IMR-90 (cell line): ENCODE results near the gene TRMT2B. TPM values are rescaled to one million over a fixed set of nuclear protein-coding genes. Genes with fewer than 3 reads are reported as not detected.

Experiments
- ATAC-seq: fragments of 200-7000 bp; cut with Tn5 transposase; 2 replicates; pipeline ENCODE4 v1.9.1; 2020; ENCODE audit warnings: low read depth, mild to moderate bottlenecking, moderate library complexity
- BruUV-seq: library from RNA; stranded (reverse); fragments of 400-500 nt; replicated peaks from 2 replicates; lab custom pipeline; 2021; lab: Mats Ljungman, UMichigan
- CTCF ChIA-PET: fragments of 300-600 bp; formaldehyde crosslinking; extraction: SDS; loops from one replicate; lab custom pipeline; 2021; ENCODE audit warnings: antibody characterized with exemption; lab: Yijun Ruan, JAX
- POLR2A ChIA-PET: fragments of 300-600 bp; sonication (Branson Sonifier 250); formaldehyde crosslinking; loops from one replicate; lab custom pipeline; 2022; ENCODE audit warnings: antibody characterized with exemption; ENCODE audit not compliant: unreplicated experiment; lab: Charles Lee
- DNase-seq: peaks from one replicate; pipeline ENCODE4 v3.0.0; 2013
- H2AFZ ChIP-seq: replicated peaks from 2 replicates; pipeline ENCODE3; 2013; ENCODE audit warnings: low read length, mild to moderate bottlenecking; ENCODE audit not compliant: poor library complexity
- H2AK5ac ChIP-seq: 2 replicates; pipeline ENCODE4 v1.6.1; 2013; ENCODE audit warnings: low read depth, low read length, inconsistent platforms
- H2AK9ac ChIP-seq: replicated peaks from 2 replicates; pipeline ENCODE3; 2013; ENCODE audit warnings: mild to moderate bottlenecking, low read depth, low read length, moderate library complexity; ENCODE audit not compliant: poor library complexity
- H2BK120ac ChIP-seq: 2 replicates; pipeline ENCODE4 v1.6.1; 2013; ENCODE audit warnings: low read depth, low read length, inconsistent platforms
- H2BK15ac ChIP-seq: 3 replicates; pipeline ENCODE4 v1.6.1; 2013; ENCODE audit warnings: low read depth, low read length, inconsistent platforms
- H2BK20ac ChIP-seq: 2 replicates; pipeline ENCODE4 v1.6.1; 2013; ENCODE audit warnings: low read depth, mild to moderate bottlenecking, inconsistent platforms, low read length, moderate library complexity
- H2BK5ac ChIP-seq: 2 replicates; pipeline ENCODE4 v1.6.1; 2013; ENCODE audit warnings: mild to moderate bottlenecking, low read depth, low read length, inconsistent platforms; ENCODE audit not compliant: poor library complexity, severe bottlenecking
- H3K14ac ChIP-seq: replicated peaks from 2 replicates; pipeline ENCODE4 v1.6.1; 2013; ENCODE audit warnings: low read depth, low read length, inconsistent platforms
- H3K18ac ChIP-seq: 2 replicates; pipeline ENCODE4 v1.6.1; 2013; ENCODE audit warnings: low read depth, low read length, control low read depth
- H3K23ac ChIP-seq: 2 replicates; pipeline ENCODE4 v1.6.1; 2013; ENCODE audit warnings: low read depth, low read length, inconsistent platforms
- H3K27ac ChIP-seq: 2 replicates; pipeline ENCODE4 v1.5.1; 2013; ENCODE audit warnings: mild to moderate bottlenecking, control low read depth, low read length; ENCODE audit not compliant: insufficient read depth
- H3K27me3 ChIP-seq: 2 replicates; pipeline ENCODE4 v1.6.1; 2013; ENCODE audit warnings: low read length; ENCODE audit not compliant: control insufficient read depth, insufficient read depth
- H3K36me3 ChIP-seq: 2 replicates; pipeline ENCODE4 v1.6.1; 2013; ENCODE audit warnings: low read length, mixed read lengths; ENCODE audit not compliant: control insufficient read depth, insufficient read depth
- H3K4ac ChIP-seq: 2 replicates; pipeline ENCODE4 v1.6.1; 2013; ENCODE audit warnings: low read depth, low read length, inconsistent platforms
- H3K4me1 ChIP-seq: 2 replicates; pipeline ENCODE4 v1.6.1; 2013; ENCODE audit warnings: low read length, mixed read lengths; ENCODE audit not compliant: control insufficient read depth, insufficient read depth
- H3K4me2 ChIP-seq: 2 replicates; pipeline ENCODE4 v1.6.1; 2013; ENCODE audit warnings: low read depth, mild to moderate bottlenecking, control low read depth, low read length, moderate library complexity
- H3K4me3 ChIP-seq: 2 replicates; pipeline ENCODE4 v1.5.1; 2013; ENCODE audit warnings: low read depth, mild to moderate bottlenecking, control low read depth, low read length, moderate library complexity; ENCODE audit not compliant: insufficient read depth
- H3K56ac ChIP-seq: 2 replicates; pipeline ENCODE4 v1.6.1; 2013; ENCODE audit warnings: low read length, inconsistent platforms; ENCODE audit not compliant: insufficient read depth; ENCODE audit errors: extremely low read depth
- H3K79me1 ChIP-seq, 2 experiments: 2 replicates each; pipeline ENCODE4 v1.6.1; 2013; ENCODE audit warnings: low read length in 2 of 2, inconsistent platforms in 1 of 2, low read depth in 1 of 2
- H3K9ac ChIP-seq: 2 replicates; pipeline ENCODE4 v1.6.1; 2013; ENCODE audit warnings: low read depth, low read length, control low read depth
- H3K9me1 ChIP-seq: 2 replicates; pipeline ENCODE4 v1.6.1; 2013; ENCODE audit warnings: low read length, inconsistent platforms; ENCODE audit not compliant: insufficient read depth
- H3K9me3 ChIP-seq: 2 replicates; pipeline ENCODE4 v1.6.1; 2013; ENCODE audit warnings: low read length; ENCODE audit not compliant: control insufficient read depth, insufficient read depth
- H4K20me1 ChIP-seq: 2 replicates; pipeline ENCODE4 v1.6.1; 2013; ENCODE audit warnings: low read length, inconsistent platforms; ENCODE audit not compliant: insufficient read depth
- H4K5ac ChIP-seq: 2 replicates; pipeline ENCODE4 v1.6.1; 2013; ENCODE audit warnings: mild to moderate bottlenecking, low read depth, low read length, control low read depth
- H4K8ac ChIP-seq, 2 experiments: 2 replicates each; pipeline ENCODE4 v1.6.1; 2013; ENCODE audit warnings: low read depth in 2 of 2, low read length in 2 of 2, control low read depth in 1 of 2, inconsistent platforms in 1 of 2
- H4K91ac ChIP-seq: 2 replicates; pipeline ENCODE4 v1.6.1; 2013; ENCODE audit warnings: low read depth, low read length, inconsistent platforms; ENCODE audit not compliant: insufficient read depth
- CEBPB ChIP-seq: IDR thresholded peaks from 2 replicates; pipeline ENCODE4 v1.6.1; 2012; ENCODE audit warnings: low read depth, low read length, improper control_type of control experiment
- CHD1 ChIP-seq: IDR thresholded peaks from 2 replicates; pipeline ENCODE4 v1.6.1; 2012; ENCODE audit warnings: low read depth, low read length, improper control_type of control experiment
- FOS ChIP-seq: fragments of 150-350 bp; IDR thresholded peaks from 2 replicates; pipeline ENCODE4 v1.6.1; 2016; ENCODE audit warnings: low read depth, low read length
- MAFK ChIP-seq: IDR thresholded peaks from 2 replicates; pipeline ENCODE4 v1.6.1; 2012; ENCODE audit warnings: low read depth, low read length, improper control_type of control experiment
- MAZ ChIP-seq: IDR thresholded peaks from 2 replicates; pipeline ENCODE4 v1.6.1; 2012; ENCODE audit warnings: low read depth, mild to moderate bottlenecking, low read length, improper control_type of control experiment, moderate library complexity, borderline replicate concordance
- NFE2L2 ChIP-seq: fragments of 150-350 bp; IDR thresholded peaks from 2 replicates; pipeline ENCODE4 v1.6.1; 2016; ENCODE audit warnings: low read depth, mild to moderate bottlenecking, low read length
- POLR2A ChIP-seq: IDR thresholded peaks from 2 replicates; pipeline ENCODE4 v1.6.1; 2012; ENCODE audit warnings: mild to moderate bottlenecking, low read depth, low read length
- RCOR1 ChIP-seq: IDR thresholded peaks from 2 replicates; pipeline ENCODE4 v1.6.1; 2012; ENCODE audit warnings: mild to moderate bottlenecking, low read length, improper control_type of control experiment; ENCODE audit not compliant: insufficient replicate concordance
- RFX5 ChIP-seq: IDR thresholded peaks from 2 replicates; pipeline ENCODE4 v1.8.0; 2012; ENCODE audit warnings: low read depth, mild to moderate bottlenecking, low read length, moderate library complexity
- SMC3 ChIP-seq: fragments of 150-350 bp; IDR thresholded peaks from 2 replicates; pipeline ENCODE4 v1.6.1; 2016; ENCODE audit warnings: low read depth, mild to moderate bottlenecking, antibody characterized with exemption, low read length, moderate library complexity
- WGBS, 2 experiments: methylation state at CpG; one replicate each; pipeline versions ENCODE4 v1.1.5 to v1.1.7; 2013; ENCODE audit warnings: missing lambda C conversion rate in 2 of 2; ENCODE audit not compliant: insufficient read length in 1 of 2; ENCODE audit errors: extremely low coverage in 2 of 2; 5-methylcytosine and 5-hydroxymethylcytosine counted together
- dilution Hi-C: fragments of 300-500 bp; cut with HindIII; formaldehyde crosslinking; loops from one replicate; pipeline ENCODE4 v1.14.3; 2018; ENCODE audit warnings: low sequenced_read_pairs; ENCODE audit not compliant: unreplicated experiment
- in situ Hi-C: fragments of 300-500 bp; cut with MboI; formaldehyde crosslinking; loops from 3 replicates; pipeline ENCODE4 v1.14.3; 2019; ENCODE audit warnings: low sequenced_read_pairs, inconsistent platforms, mixed read lengths
- intact Hi-C: fragments of 100-400 bp; cut with micrococcal nuclease; formaldehyde crosslinking; loops from 2 replicates; pipeline ENCODE4 v1.10.0; 2022
- polyA plus RNA-seq, 3 experiments: library from polyadenylated mRNA; depleted of rRNA; stranded (reverse); fragments of >200 nt; gene quantifications; 2 replicates each; pipeline ENCODE4 v1.2.3, GENCODE V29; 2012; ENCODE audit warnings: low replicate concordance in 1 of 3
- total RNA-seq: library from RNA; depleted of rRNA; stranded (reverse); fragments of >200 nt; gene quantifications from 2 replicates; pipeline ENCODE4 v1.2.3, GENCODE V29; 2012
- TF ChIP-seq, protein P1 (sequence below): fragments of 150-350 bp; IDR thresholded peaks from 2 replicates; pipeline ENCODE4 v1.6.1; 2016; ENCODE audit warnings: low read depth, mild to moderate bottlenecking, low read length, moderate library complexity, borderline replicate concordance
- TF ChIP-seq, protein P2 (sequence below): fragments of 150-350 bp; IDR thresholded peaks from 2 replicates; pipeline ENCODE4 v1.6.1; 2017; ENCODE audit warnings: mild to moderate bottlenecking, antibody characterized with exemption, low read length, low read depth
- TF ChIP-seq, protein P3 (sequence below): conservative IDR thresholded peaks from 2 replicates; pipeline ENCODE4 v1.5.1; 2012; ENCODE audit warnings: mild to moderate bottlenecking, low read depth, low read length, improper control_type of control experiment

TRMT2B gene
- total and polyA plus RNA-seq, 2 of the 4 experiments (the other 2 are of a cell fraction), result 7.7 to 13.4 TPM

DNA sequence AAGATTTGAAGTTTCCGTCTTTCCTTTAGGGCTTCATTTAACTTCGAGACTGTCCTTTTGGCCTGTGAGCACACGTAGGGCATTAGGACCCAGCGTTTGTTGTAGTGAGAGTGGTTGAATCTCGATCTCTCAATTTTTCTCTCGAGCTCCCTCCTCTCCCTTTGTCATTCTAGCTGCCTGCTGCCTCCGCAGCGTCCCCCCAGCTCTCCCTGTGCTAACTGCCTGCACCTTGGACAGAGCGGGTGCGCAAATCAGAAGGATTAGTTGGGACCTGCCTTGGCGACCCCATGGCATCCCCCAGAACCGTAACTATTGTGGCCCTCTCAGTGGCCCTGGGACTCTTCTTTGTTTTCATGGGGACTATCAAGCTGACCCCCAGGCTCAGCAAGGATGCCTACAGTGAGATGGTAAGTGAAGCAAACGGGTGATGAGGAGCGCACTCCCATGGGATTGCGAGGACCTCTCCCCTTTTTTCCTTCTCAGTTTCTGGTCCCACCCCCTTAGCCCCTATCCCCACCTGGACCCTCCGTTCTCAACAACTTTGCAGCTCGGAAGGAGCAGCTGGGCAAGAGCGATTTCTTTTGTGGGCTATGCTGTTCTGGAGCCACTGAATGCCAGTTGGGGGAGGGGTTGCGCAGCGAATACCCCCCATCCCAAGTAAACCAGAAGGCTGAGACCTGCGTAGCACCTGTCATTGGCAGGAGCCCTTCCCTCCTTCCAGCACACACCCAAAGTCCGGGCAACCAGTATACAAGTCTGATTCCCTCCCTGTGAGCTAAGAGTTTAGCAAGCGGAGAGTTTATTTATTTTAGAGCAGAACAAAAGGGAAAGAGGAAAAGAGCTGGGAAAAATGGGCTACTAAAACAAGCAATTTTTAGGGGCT is 27.0 kb upstream of the TRMT2B start, which contains the start of gene TMEM35A:
TMEM35A (plus strand) TSS at position 164 of the 883 bp plus-strand sequence; CDS start at position 288, 124 bp downstream.
- H2AFZ ChIP-seq, result peak within 1 kb of the TSS; percentile 81
- H2BK5ac ChIP-seq, result no peak within 1 kb of the TSS
- H3K9me3 ChIP-seq, result no peaks in the 10 kb centered on the region
- H4K91ac ChIP-seq, result peak within 1 kb of the TSS; percentile 3; the same call in 1 of the 2 replicates
- BruUV-seq, result no TSS peak
- H2AK5ac ChIP-seq, result peak within 1 kb of the TSS; percentile 28; the same call in 1 of the 2 replicates
- no peak within 1 kb of the TSS for H3K23ac ChIP-seq
- H4K8ac ChIP-seq, result no peak within 1 kb of the TSS; a peak in 1 of 4 replicates
- in situ Hi-C loops (no loop called here), dilution Hi-C loops (no loop called here), intact Hi-C loops (loop anchor here (10.0 kb wide), 1 partner anchor 206 kb away; no protein-coding TSS in a partner anchor)
- peak within 1 kb of the TSS; percentile 54 for H2BK20ac ChIP-seq
- peak within 1 kb of the TSS; percentile 83 for H3K4me2 ChIP-seq
- H3K4me3 ChIP-seq, result peak within 1 kb of the TSS; percentile 72
- no peaks in the 10 kb centered on the region; the same call in 1 of the 2 replicates for H4K20me1 ChIP-seq
- H3K56ac ChIP-seq, result no peak within 1 kb of the TSS
- H3K4me1 ChIP-seq, result no peaks in the 10 kb centered on the region
- no peak within 1 kb of the TSS for H2BK120ac ChIP-seq
- H3K79me1 ChIP-seq, result no peaks in the 10 kb centered on the region; a peak in 1 of 4 replicates
- no peaks in the 10 kb centered on the region for H3K27me3 ChIP-seq
- H3K36me3 ChIP-seq, result no peaks in the 10 kb centered on the region
- H3K14ac ChIP-seq, result peak within 1 kb of the TSS; percentile 62; the same call in 1 of the 2 replicates
- H4K5ac ChIP-seq, result 0 out of 2 replicates have a peak within 1 kb of the TSS, but pooled peaks have one; percentile 16
- CTCF ChIA-PET, result no interaction called here
- DNase-seq, result peak; percentile 51
- peak within 1 kb of the TSS; percentile 36; the same call in 1 of the 2 replicates for H3K27ac ChIP-seq
- no CpG with 5 or more reads among the region's 23 CpGs for WGBS, 2 experiments
- no peak within 1 kb of the TSS for H2BK15ac ChIP-seq
- peak within 1 kb of the TSS; percentile 37 for H3K18ac ChIP-seq
- peak within 1 kb of the TSS; percentile 67; the same call in 1 of the 2 replicates for H3K4ac ChIP-seq
- ATAC-seq, result peak; percentile 80
- peak within 1 kb of the TSS; percentile 67 for H2AK9ac ChIP-seq
- POLR2A ChIA-PET, result no interaction called here
- H3K9me1 ChIP-seq, result 0 out of 2 replicates have a peak, but pooled peaks cover 2% of the 10 kb centered on the region
- peak within 1 kb of the TSS; percentile 56; the same call in 1 of the 2 replicates for H3K9ac ChIP-seq
- no peak for TF ChIP-seq CEBPB
- no peak for TF ChIP-seq RFX5
- TF ChIP-seq, protein P1, sequence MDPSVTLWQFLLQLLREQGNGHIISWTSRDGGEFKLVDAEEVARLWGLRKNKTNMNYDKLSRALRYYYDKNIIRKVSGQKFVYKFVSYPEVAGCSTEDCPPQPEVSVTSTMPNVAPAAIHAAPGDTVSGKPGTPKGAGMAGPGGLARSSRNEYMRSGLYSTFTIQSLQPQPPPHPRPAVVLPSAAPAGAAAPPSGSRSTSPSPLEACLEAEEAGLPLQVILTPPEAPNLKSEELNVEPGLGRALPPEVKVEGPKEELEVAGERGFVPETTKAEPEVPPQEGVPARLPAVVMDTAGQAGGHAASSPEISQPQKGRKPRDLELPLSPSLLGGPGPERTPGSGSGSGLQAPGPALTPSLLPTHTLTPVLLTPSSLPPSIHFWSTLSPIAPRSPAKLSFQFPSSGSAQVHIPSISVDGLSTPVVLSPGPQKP, result no peak
- TF ChIP-seq, protein P2, sequence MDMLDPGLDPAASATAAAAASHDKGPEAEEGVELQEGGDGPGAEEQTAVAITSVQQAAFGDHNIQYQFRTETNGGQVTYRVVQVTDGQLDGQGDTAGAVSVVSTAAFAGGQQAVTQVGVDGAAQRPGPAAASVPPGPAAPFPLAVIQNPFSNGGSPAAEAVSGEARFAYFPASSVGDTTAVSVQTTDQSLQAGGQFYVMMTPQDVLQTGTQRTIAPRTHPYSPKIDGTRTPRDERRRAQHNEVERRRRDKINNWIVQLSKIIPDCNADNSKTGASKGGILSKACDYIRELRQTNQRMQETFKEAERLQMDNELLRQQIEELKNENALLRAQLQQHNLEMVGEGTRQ, result no peak
- no peak for TF ChIP-seq MAFK
- no peak for TF ChIP-seq NFE2L2
- TF ChIP-seq POLR2A, result no peak
- no peak for TF ChIP-seq SMC3
- no peak for TF ChIP-seq RCOR1
- TF ChIP-seq CHD1, result no peak
- no peak for TF ChIP-seq FOS
- TF ChIP-seq MAZ, result no peak
- TF ChIP-seq, protein P3, sequence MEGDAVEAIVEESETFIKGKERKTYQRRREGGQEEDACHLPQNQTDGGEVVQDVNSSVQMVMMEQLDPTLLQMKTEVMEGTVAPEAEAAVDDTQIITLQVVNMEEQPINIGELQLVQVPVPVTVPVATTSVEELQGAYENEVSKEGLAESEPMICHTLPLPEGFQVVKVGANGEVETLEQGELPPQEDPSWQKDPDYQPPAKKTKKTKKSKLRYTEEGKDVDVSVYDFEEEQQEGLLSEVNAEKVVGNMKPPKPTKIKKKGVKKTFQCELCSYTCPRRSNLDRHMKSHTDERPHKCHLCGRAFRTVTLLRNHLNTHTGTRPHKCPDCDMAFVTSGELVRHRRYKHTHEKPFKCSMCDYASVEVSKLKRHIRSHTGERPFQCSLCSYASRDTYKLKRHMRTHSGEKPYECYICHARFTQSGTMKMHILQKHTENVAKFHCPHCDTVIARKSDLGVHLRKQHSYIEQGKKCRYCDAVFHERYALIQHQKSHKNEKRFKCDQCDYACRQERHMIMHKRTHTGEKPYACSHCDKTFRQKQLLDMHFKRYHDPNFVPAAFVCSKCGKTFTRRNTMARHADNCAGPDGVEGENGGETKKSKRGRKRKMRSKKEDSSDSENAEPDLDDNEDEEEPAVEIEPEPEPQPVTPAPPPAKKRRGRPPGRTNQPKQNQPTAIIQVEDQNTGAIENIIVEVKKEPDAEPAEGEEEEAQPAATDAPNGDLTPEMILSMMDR, result no peak
